GM18526 (cell line): Measurements from ENCODE around the gene IGSF9.

ENCODE experiments used
- POLR2A ChIP-seq: IDR thresholded peaks from 3 replicates; pipeline ENCODE4 v1.6.1; 2011; ENCODE audit not compliant: insufficient read length; ENCODE audit errors: extremely low read depth

Gene IGSF9

GRCh38 chr1:159924791-159925718 is 20.4 kb downstream of the IGSF9 start, which contains the start of gene TAGLN2:
TSS of gene TAGLN2 (minus strand) at chr1:159925507. CDS start at chr1:159920509, 4,998 bp downstream.
- peak; percentile 98 for TF ChIP-seq POLR2A

GRCh38 chr1:159924025-159924790 is 21.2 kb downstream of the IGSF9 start:
- TF ChIP-seq POLR2A, result no peak

GRCh38 chr1:159923203-159924024 is 22.0 kb downstream of the IGSF9 start:
- TF ChIP-seq POLR2A, result peak; percentile 54

GRCh38 chr1:159922511-159923202 is 22.8 kb downstream of the IGSF9 start:
- no peak for TF ChIP-seq POLR2A

- TF ChIP-seq POLR2A, result no peak
Measured at GRCh38 chr1:159921700-159922504, 23.5 kb downstream of the IGSF9 start.

GRCh38 chr1:159921251-159921650 is 24.2 kb downstream of the IGSF9 start:
- no peak for TF ChIP-seq POLR2A

DNA sequence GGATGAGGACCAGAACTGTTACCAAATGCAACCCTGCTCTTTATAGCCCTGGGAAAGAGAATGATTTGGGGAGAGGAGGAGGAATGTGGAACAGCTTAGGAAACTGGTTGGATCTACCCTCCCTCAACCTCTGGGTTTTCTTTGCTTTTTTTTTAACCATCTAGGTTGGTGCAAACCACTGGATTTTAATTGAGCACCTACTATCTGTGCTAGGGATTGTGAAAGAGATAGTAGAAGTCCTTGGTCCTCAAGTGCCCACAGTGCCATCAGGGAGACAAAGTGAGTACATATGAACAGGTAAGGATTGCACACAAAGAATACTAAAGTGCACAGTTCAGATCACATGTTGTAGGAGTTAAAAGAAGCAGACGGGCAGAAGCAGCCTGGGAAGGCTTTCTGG is 24.8 kb downstream of the IGSF9 start:
- no peak for TF ChIP-seq POLR2A

- no peak for TF ChIP-seq POLR2A
Measured at GRCh38 chr1:159920202-159920601, 25.2 kb downstream of the IGSF9 start.

GRCh38 chr1:159919236-159919865 is 26.1 kb downstream of the IGSF9 start:
- no peak for TF ChIP-seq POLR2A

GRCh38 chr1:159918352-159919200 is 26.8 kb downstream of the IGSF9 start:
- TF ChIP-seq POLR2A, result no peak

DNA sequence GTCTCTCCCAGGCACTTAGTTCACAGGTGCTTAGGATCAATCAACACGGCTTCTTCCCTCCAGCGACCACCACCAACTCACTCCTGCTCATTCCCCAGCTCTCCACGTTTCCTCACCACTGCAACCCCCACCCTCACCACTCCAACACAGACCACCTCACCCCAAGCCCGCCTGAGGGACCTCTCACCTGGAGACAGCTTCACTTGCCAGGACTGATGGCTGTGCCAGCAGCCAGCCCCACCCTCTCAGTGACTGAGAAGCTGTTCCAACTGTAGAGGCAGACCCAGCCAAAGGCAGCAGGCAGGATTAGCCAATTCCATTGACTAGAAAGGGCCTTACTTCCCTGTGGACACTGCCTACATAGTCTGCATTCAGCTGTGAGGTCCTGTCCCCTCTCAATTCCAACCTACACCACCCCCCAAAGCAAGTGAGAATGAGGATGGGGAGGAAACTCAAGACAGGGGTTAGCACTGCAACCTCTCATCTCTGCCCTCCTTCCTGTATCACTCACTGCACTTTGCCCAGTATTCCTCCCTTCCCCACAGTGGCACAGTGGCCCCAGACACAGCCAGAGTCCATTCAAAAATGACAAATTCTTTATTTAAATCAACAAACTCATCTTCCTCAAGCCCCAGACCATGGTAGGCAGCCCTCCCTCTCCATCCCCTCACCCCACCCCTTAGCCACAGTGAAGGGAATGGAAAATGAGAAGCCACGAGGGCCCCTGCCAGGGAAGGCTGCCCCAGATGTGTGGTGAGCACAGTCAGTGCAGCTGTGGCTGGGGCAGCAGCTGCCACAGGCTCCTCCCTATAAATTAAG is 27.7 kb downstream of the IGSF9 start:
- peak; percentile 17 for TF ChIP-seq POLR2A
